Mucosa of stomach (tissue), 1 donor: Measurements from ENCODE around the gene EML2.
"Not testable (repeated sequence)": the region's sequence is repeated elsewhere in the genome, so short reads cannot be mapped to it uniquely, and the experiment has no call there.

ENCODE experiments used
- H3K27me3 ChIP-seq: one replicate; pipeline ENCODE4 v1.7.0; 2013; ENCODE audit warnings: mild to moderate bottlenecking, low read length; ENCODE audit not compliant: control insufficient read depth, insufficient read depth
- H3K36me3 ChIP-seq: one replicate; pipeline ENCODE4 v1.7.0; 2013; ENCODE audit warnings: low read length; ENCODE audit not compliant: control insufficient read depth, insufficient read depth
- H3K4me1 ChIP-seq: one replicate; pipeline ENCODE4 v1.7.0; 2013; ENCODE audit warnings: mild to moderate bottlenecking, low read length; ENCODE audit not compliant: control insufficient read depth, insufficient read depth
- H3K4me3 ChIP-seq: one replicate; pipeline ENCODE4 v1.7.0; 2013; ENCODE audit warnings: low read length
- H3K9ac ChIP-seq: one replicate; pipeline ENCODE4 v1.7.0; 2013; ENCODE audit warnings: mild to moderate bottlenecking, low read length, moderate library complexity
- H3K9me3 ChIP-seq: one replicate; pipeline ENCODE4 v1.7.0; 2013; ENCODE audit warnings: mild to moderate bottlenecking, low read length, moderate library complexity; ENCODE audit not compliant: control insufficient read depth
- donor health status: Pancreatic carcinoma.

EML2 gene

GRCh38 chr19:45630463-45630862, 8.7 kb downstream of the EML2 start:
- H3K9ac ChIP-seq, result no peak overlapping the region
- H3K36me3 ChIP-seq, result peaks cover 9% of the 10 kb centered on the region
- no peaks in the 10 kb centered on the region for H3K9me3 ChIP-seq
- no peak overlapping the region for H3K4me3 ChIP-seq
- peaks cover 4% of the 10 kb centered on the region for H3K4me1 ChIP-seq
- H3K27me3 ChIP-seq, result no peaks in the 10 kb centered on the region

- Histone ChIP-seq H3K9me3 (no peaks in the 10 kb centered on the region), H3K4me3 (no peak overlapping the region), H3K9ac (no peak overlapping the region), H3K36me3 (peaks cover 9% of the 10 kb centered on the region), H3K27me3 (no peaks in the 10 kb centered on the region), H3K4me1 (peaks cover 4% of the 10 kb centered on the region)
Measured at GRCh38 chr19:45629704-45630103, 9.5 kb downstream of the EML2 start.

- not testable (repeated sequence) for H3K9me3 ChIP-seq, H3K9ac ChIP-seq, H3K36me3 ChIP-seq, H3K27me3 ChIP-seq, H3K4me3 ChIP-seq, H3K4me1 ChIP-seq
Measured at GRCh38 chr19:45628219-45628618, 11.0 kb downstream of the EML2 start.

- H3K4me1 ChIP-seq, result no peaks in the 10 kb centered on the region
- H3K4me3 ChIP-seq, result no peak overlapping the region
- no peak overlapping the region for H3K9ac ChIP-seq
- peaks cover 4% of the 10 kb centered on the region for H3K36me3 ChIP-seq
- H3K27me3 ChIP-seq, result no peaks in the 10 kb centered on the region
- H3K9me3 ChIP-seq, result no peaks in the 10 kb centered on the region
Measured at GRCh38 chr19:45623984-45624383, 15.2 kb downstream of the EML2 start.

GRCh38 chr19:45621976-45622503, 17.2 kb downstream of the EML2 start:
- peaks cover 4% of the 10 kb centered on the region for H3K36me3 ChIP-seq
- H3K9ac ChIP-seq, result no peak overlapping the region
- no peaks in the 10 kb centered on the region for H3K27me3 ChIP-seq
- no peaks in the 10 kb centered on the region for H3K4me1 ChIP-seq
- no peak overlapping the region for H3K4me3 ChIP-seq
- no peaks in the 10 kb centered on the region for H3K9me3 ChIP-seq

GRCh38 chr19:45621389-45621788, 17.8 kb downstream of the EML2 start:
- no peak overlapping the region for H3K4me3 ChIP-seq
- H3K9me3 ChIP-seq, result no peaks in the 10 kb centered on the region
- peaks cover 4% of the 10 kb centered on the region for H3K36me3 ChIP-seq
- H3K27me3 ChIP-seq, result no peaks in the 10 kb centered on the region
- no peak overlapping the region for H3K9ac ChIP-seq
- no peaks in the 10 kb centered on the region for H3K4me1 ChIP-seq

- Histone ChIP-seq H3K9ac (no peak overlapping the region), H3K4me1 (peaks cover 18% of the 10 kb centered on the region), H3K4me3 (no peak overlapping the region), H3K9me3 (no peaks in the 10 kb centered on the region), H3K36me3 (no peaks in the 10 kb centered on the region), H3K27me3 (no peaks in the 10 kb centered on the region)
Measured at GRCh38 chr19:45616704-45617017, 22.5 kb downstream of the EML2 start.

- H3K36me3 ChIP-seq, result no peaks in the 10 kb centered on the region
- no peak overlapping the region for H3K9ac ChIP-seq
- H3K4me3 ChIP-seq, result no peak overlapping the region
- peaks cover 18% of the 10 kb centered on the region for H3K4me1 ChIP-seq
- no peaks in the 10 kb centered on the region for H3K9me3 ChIP-seq
- no peaks in the 10 kb centered on the region for H3K27me3 ChIP-seq
Measured at GRCh38 chr19:45615795-45616703, 23.1 kb downstream of the EML2 start.

- not testable (repeated sequence) for H3K9ac ChIP-seq, H3K27me3 ChIP-seq, H3K4me3 ChIP-seq, H3K9me3 ChIP-seq, H3K36me3 ChIP-seq
- H3K4me1 ChIP-seq, result peaks cover 18% of the 10 kb centered on the region
Measured at GRCh38 chr19:45615056-45615455, 24.1 kb downstream of the EML2 start.

GRCh38 chr19:45613926-45614725, 25.1 kb downstream of the EML2 start:
- Histone ChIP-seq H3K27me3 (no peaks in the 10 kb centered on the region), H3K9me3 (no peaks in the 10 kb centered on the region), H3K4me1 (peaks cover 18% of the 10 kb centered on the region), H3K4me3 (no peak overlapping the region), H3K36me3 (no peaks in the 10 kb centered on the region), H3K9ac (peak overlapping the region; percentile 30)

- Histone ChIP-seq H3K4me3 (no peak overlapping the region), H3K4me1 (peaks cover 13% of the 10 kb centered on the region), H3K9ac (no peak overlapping the region), H3K36me3 (no peaks in the 10 kb centered on the region), H3K9me3 (no peaks in the 10 kb centered on the region), H3K27me3 (no peaks in the 10 kb centered on the region)
Measured at GRCh38 chr19:45608948-45609347, 30.2 kb downstream of the EML2 start.
